Esophagus muscularis mucosa (tissue), 4 donors: ENCODE results near the gene UBTF. TPM values are rescaled to one million over a fixed set of nuclear protein-coding genes. Genes with fewer than 3 reads are reported as not detected.

Source experiments
- DNase-seq: peaks from one replicate; pipeline ENCODE4 v3.0.0-alpha.2; 2017; ENCODE audit errors: extremely low spot score
- H3K27ac ChIP-seq, 4 donors: fragments of 200-600 bp; sonication (generic); replicated peaks in 1 of 4; 1 replicate in 3 of 4; 2 replicates in 1 of 4; pipeline ENCODE4 v1.5.1; 2016 to 2019; ENCODE audit warnings: mild to moderate bottlenecking in 1 of 4
- H3K27me3 ChIP-seq, 4 donors: fragments of 200-600 bp; sonication (generic); one replicate each; pipeline versions ENCODE4 v1.5.1 to v1.6.0; 2016 to 2019
- H3K36me3 ChIP-seq, 4 donors: fragments of 200-600 bp; sonication (generic); one replicate each; pipeline ENCODE4 v1.5.1; 2016 to 2019
- H3K4me1 ChIP-seq, 4 donors: fragments of 200-600 bp; sonication (generic); one replicate each; pipeline ENCODE4 v1.5.1; 2016 to 2019
- H3K4me3 ChIP-seq, 4 donors: fragments of 200-600 bp; sonication (generic); 1 replicate in 2 of 4; 2 replicates in 2 of 4; pipeline ENCODE4 v1.5.1; 2016 to 2019; ENCODE audit warnings: mild to moderate bottlenecking in 4 of 4, moderate library complexity in 1 of 4
- H3K9me3 ChIP-seq, 4 donors: fragments of 200-600 bp; sonication (generic); 1 replicate in 3 of 4; 2 replicates in 1 of 4; pipeline ENCODE4 v1.5.1; 2016 to 2019
- CTCF ChIP-seq, 3 experiments: fragments of 200-600 bp in 2 of 3; fragments of 450-650 bp in 1 of 3; sonication (generic) in 2 of 3; IDR thresholded peaks; one replicate each; pipeline ENCODE4 v1.5.1; 2017 to 2019; ENCODE audit warnings: antibody characterized with exemption in 3 of 3, mild to moderate bottlenecking in 2 of 3, moderate library complexity in 1 of 3
- EP300 ChIP-seq: sonication (generic); formaldehyde crosslinking; IDR thresholded peaks from one replicate; pipeline ENCODE4 v1.6.1; 2017; ENCODE audit warnings: antibody characterized with exemption
- POLR2A ChIP-seq: fragments of 450-650 bp; IDR thresholded peaks from one replicate; pipeline ENCODE4 v1.6.1; 2017; ENCODE audit warnings: antibody characterized with exemption, moderate library complexity, mild to moderate bottlenecking, low read depth
- POLR2AphosphoS5 ChIP-seq, 2 donors: sonication (generic); formaldehyde crosslinking; IDR thresholded peaks; one replicate each; pipeline ENCODE4 v1.6.1; 2017; ENCODE audit warnings: antibody characterized with exemption in 2 of 2
- WGBS: methylation state at CpG from one replicate; pipeline ENCODE4 v1.1.5; 2018; 5-methylcytosine and 5-hydroxymethylcytosine counted together
- intact Hi-C: fragments of 100-400 bp; cut with DNase I; formaldehyde crosslinking; loops from one replicate; pipeline ENCODE4 v1.15.1; 2023
- total RNA-seq, 4 donors: library from RNA; depleted of rRNA; stranded (reverse); fragments of >200 nt; gene quantifications; one replicate each; pipeline versions ENCODE4 v1.1.0 to v1.2.1, GENCODE V29; 2016

Gene UBTF
- total RNA-seq, 4 donors from 2014 or later = 48.7 to 78.8 (median 66.1) TPM

DNA sequence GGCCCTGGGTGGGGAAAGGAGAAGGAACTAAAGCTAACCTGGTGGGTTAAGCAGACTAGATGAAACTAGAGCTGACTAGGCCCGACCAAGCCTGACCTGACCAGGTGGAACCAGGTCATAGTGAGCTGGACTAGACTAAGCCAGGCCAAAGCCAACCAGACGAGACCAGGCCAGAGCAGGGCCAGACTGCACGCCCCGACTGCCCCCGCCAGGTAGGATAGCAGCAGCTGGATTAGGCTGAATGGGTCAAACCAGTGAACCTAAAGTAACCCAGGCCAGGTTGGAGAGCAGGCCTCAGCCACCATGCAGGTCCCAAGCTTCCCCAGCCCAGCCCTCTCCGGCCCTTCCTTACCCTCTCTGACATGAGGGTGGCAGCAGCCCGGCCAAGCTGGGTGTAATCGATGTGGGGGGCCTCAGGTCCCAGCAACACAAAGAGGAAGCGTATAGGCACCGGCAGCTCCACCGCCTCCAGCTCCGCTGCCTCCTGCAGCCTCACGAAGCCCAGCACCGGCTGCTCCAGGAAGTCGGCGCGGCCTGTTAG lies 39.4 kb upstream of the UBTF start:
- Histone ChIP-seq H3K4me3 (no peak overlapping the region), H3K9me3 (no peaks in the 10 kb centered on the region), H3K36me3 (no peaks in the 10 kb centered on the region), H3K4me1 (no peaks in the 10 kb centered on the region), H3K27ac (no peak overlapping the region), H3K27me3 (peaks cover 0 to 12% (median 0%) of the 10 kb centered on the region in 4 donors)
- intact Hi-C loops = no loop called here
- TF ChIP-seq POLR2AphosphoS5 (IDR thresholded peaks at IDR 0.05) (no peak), EP300 (no peak)
- WGBS = 87% methylated on average over 11 of the region's 17 CpGs
- no peak for DNase-seq

GRCh38 chr17:44257815-44258760 lies 38.6 kb upstream of the UBTF start:
- intact Hi-C loops = no loop called here
- WGBS = 91% methylated on average over 23 of the region's 23 CpGs

GRCh38 chr17:44256671-44257070 lies 37.2 kb upstream of the UBTF start:
- DNase-seq = no peak
- Histone ChIP-seq H3K36me3 (no peaks in the 10 kb centered on the region), H3K9me3 (no peaks in the 10 kb centered on the region), H3K4me3 (no peak overlapping the region), H3K4me1 (no peaks in the 10 kb centered on the region), H3K27ac (no peak overlapping the region), H3K27me3 (peaks cover 0 to 12% (median 0%) of the 10 kb centered on the region in 4 donors)
- intact Hi-C loops = no loop called here
- 60% methylated on average over 4 of the region's 4 CpGs for WGBS
- TF ChIP-seq POLR2A = no peak
- no peak for TF ChIP-seq CTCF (IDR thresholded peaks at IDR 0.05)
- no peak for TF ChIP-seq EP300
- no peak for TF ChIP-seq POLR2AphosphoS5 (IDR thresholded peaks at IDR 0.05)

More at GRCh38 chr17:44257815-44258760, 38.6 kb upstream of the UBTF start:
- Histone ChIP-seq H3K4me3 (no peak overlapping the region), H3K36me3 (no peaks in the 10 kb centered on the region), H3K27ac (no peak overlapping the region), H3K9me3 (no peaks in the 10 kb centered on the region), H3K27me3 (peaks cover 0 to 12% (median 0%) of the 10 kb centered on the region in 4 donors), H3K4me1 (no peaks in the 10 kb centered on the region)
- TF ChIP-seq POLR2A = no peak
- TF ChIP-seq CTCF (IDR thresholded peaks at IDR 0.05) = no peak
- no peak for TF ChIP-seq EP300
- TF ChIP-seq POLR2AphosphoS5 (IDR thresholded peaks at IDR 0.05) = no peak
- no peak for DNase-seq

GRCh38 chr17:44255915-44256314 lies 36.4 kb upstream of the UBTF start:
- no peak overlapping the region for H3K27ac ChIP-seq
- intact Hi-C loops = no loop called here
- no peak for DNase-seq
- H3K9me3 ChIP-seq = no peaks in the 10 kb centered on the region
- no peaks in the 10 kb centered on the region for H3K36me3 ChIP-seq
- no peaks in the 10 kb centered on the region for H3K4me1 ChIP-seq
- 90% methylated on average over 2 of the region's 2 CpGs for WGBS
- peaks cover 0 to 12% (median 0%) of the 10 kb centered on the region in 4 donors for H3K27me3 ChIP-seq
- no peak overlapping the region for H3K4me3 ChIP-seq
- no peak for TF ChIP-seq CTCF (IDR thresholded peaks at IDR 0.05)
- TF ChIP-seq POLR2A = no peak
- no peak for TF ChIP-seq EP300
- TF ChIP-seq POLR2AphosphoS5 (IDR thresholded peaks at IDR 0.05) = no peak

GRCh38 chr17:44254361-44255095 lies 35.1 kb upstream of the UBTF start:
- H3K36me3 ChIP-seq = no peaks in the 10 kb centered on the region
- H3K4me3 ChIP-seq = no peak overlapping the region
- DNase-seq = no peak
- intact Hi-C loops = no loop called here
- no peak overlapping the region for H3K27ac ChIP-seq
- peaks cover 0 to 12% (median 0%) of the 10 kb centered on the region in 4 donors for H3K27me3 ChIP-seq
- WGBS = 70% methylated on average over 10 of the region's 10 CpGs
- TF ChIP-seq POLR2A = no peak
- no peak for TF ChIP-seq CTCF (IDR thresholded peaks at IDR 0.05)
- no peak for TF ChIP-seq EP300
- H3K4me1 ChIP-seq = no peaks in the 10 kb centered on the region
- H3K9me3 ChIP-seq = no peaks in the 10 kb centered on the region
